Prostate gland (tissue), 2 donors: ENCODE data around the gene TBL1X.

Experiments used
- POLR2A ChIP-seq: fragments of 450-650 bp; IDR thresholded peaks from one replicate; pipeline ENCODE4 v1.6.1; 2016; ENCODE audit warnings: antibody characterized with exemption, mild to moderate bottlenecking
- POLR2AphosphoS5 ChIP-seq: sonication (generic); formaldehyde crosslinking; IDR thresholded peaks from one replicate; pipeline ENCODE4 v1.6.1; 2017; ENCODE audit warnings: antibody characterized with exemption
- TF ChIP-seq, protein P1 (sequence below), 4 experiments: fragments of 200-600 bp in 2 of 4; fragments of 450-650 bp in 2 of 4; sonication (generic) in 2 of 4; IDR thresholded peaks; 1 replicate in 3 of 4; 2 replicates in 1 of 4; pipeline ENCODE4 v1.5.1; 2016 to 2019; ENCODE audit warnings: antibody characterized with exemption in 4 of 4, mild to moderate bottlenecking in 2 of 4, moderate library complexity in 2 of 4

DNA sequence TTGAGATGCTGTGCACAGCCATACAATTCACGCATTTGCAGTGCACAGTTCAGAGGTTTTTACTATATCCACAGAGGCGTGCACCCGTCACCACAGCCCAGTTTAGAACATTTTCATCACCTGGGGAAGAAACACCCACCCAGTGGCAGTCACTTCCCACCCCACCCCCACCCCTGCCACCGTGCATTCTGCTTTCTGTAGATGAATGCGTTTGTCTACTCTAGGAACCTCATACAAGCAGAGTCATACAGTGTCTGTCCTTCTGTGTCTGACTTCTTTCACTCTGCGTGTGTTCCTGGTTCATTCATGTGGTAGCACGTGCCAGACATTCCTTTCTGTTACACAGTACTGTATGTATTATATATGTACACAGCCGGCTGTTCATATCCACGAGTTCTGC is 122.8 kb downstream of the TBL1X start:
- TF ChIP-seq, protein P1, sequence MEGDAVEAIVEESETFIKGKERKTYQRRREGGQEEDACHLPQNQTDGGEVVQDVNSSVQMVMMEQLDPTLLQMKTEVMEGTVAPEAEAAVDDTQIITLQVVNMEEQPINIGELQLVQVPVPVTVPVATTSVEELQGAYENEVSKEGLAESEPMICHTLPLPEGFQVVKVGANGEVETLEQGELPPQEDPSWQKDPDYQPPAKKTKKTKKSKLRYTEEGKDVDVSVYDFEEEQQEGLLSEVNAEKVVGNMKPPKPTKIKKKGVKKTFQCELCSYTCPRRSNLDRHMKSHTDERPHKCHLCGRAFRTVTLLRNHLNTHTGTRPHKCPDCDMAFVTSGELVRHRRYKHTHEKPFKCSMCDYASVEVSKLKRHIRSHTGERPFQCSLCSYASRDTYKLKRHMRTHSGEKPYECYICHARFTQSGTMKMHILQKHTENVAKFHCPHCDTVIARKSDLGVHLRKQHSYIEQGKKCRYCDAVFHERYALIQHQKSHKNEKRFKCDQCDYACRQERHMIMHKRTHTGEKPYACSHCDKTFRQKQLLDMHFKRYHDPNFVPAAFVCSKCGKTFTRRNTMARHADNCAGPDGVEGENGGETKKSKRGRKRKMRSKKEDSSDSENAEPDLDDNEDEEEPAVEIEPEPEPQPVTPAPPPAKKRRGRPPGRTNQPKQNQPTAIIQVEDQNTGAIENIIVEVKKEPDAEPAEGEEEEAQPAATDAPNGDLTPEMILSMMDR (IDR thresholded peaks at IDR 0.05): no peak
- TF ChIP-seq POLR2AphosphoS5 (no peak), POLR2A (no peak)
